IMR-90 (cell line): ENCODE measurements around the gene P2RX3. TPM values are rescaled to one million over a fixed set of nuclear protein-coding genes. Genes with fewer than 3 reads are reported as not detected.

Source experiments
- ATAC-seq: fragments of 200-7000 bp; cut with Tn5 transposase; 2 replicates; pipeline ENCODE4 v1.9.1; 2020; ENCODE audit warnings: low read depth, mild to moderate bottlenecking, moderate library complexity
- BruUV-seq: library from RNA; stranded (reverse); fragments of 400-500 nt; replicated peaks from 2 replicates; lab custom pipeline; 2021; lab: Mats Ljungman, UMichigan
- CTCF ChIA-PET: fragments of 300-600 bp; formaldehyde crosslinking; extraction: SDS; loops from one replicate; lab custom pipeline; 2021; ENCODE audit warnings: antibody characterized with exemption; lab: Yijun Ruan, JAX
- POLR2A ChIA-PET: fragments of 300-600 bp; sonication (Branson Sonifier 250); formaldehyde crosslinking; loops from one replicate; lab custom pipeline; 2022; ENCODE audit warnings: antibody characterized with exemption; ENCODE audit not compliant: unreplicated experiment; lab: Charles Lee
- DNase-seq: peaks from one replicate; pipeline ENCODE4 v3.0.0; 2013
- H2AFZ ChIP-seq: replicated peaks from 2 replicates; pipeline ENCODE3; 2013; ENCODE audit warnings: low read length, mild to moderate bottlenecking; ENCODE audit not compliant: poor library complexity
- H2AK5ac ChIP-seq: 2 replicates; pipeline ENCODE4 v1.6.1; 2013; ENCODE audit warnings: low read depth, low read length, inconsistent platforms
- H2AK9ac ChIP-seq: replicated peaks from 2 replicates; pipeline ENCODE3; 2013; ENCODE audit warnings: mild to moderate bottlenecking, low read depth, low read length, moderate library complexity; ENCODE audit not compliant: poor library complexity
- H2BK120ac ChIP-seq: 2 replicates; pipeline ENCODE4 v1.6.1; 2013; ENCODE audit warnings: low read depth, low read length, inconsistent platforms
- H2BK15ac ChIP-seq: 3 replicates; pipeline ENCODE4 v1.6.1; 2013; ENCODE audit warnings: low read depth, low read length, inconsistent platforms
- H2BK20ac ChIP-seq: 2 replicates; pipeline ENCODE4 v1.6.1; 2013; ENCODE audit warnings: low read depth, mild to moderate bottlenecking, inconsistent platforms, low read length, moderate library complexity
- H2BK5ac ChIP-seq: 2 replicates; pipeline ENCODE4 v1.6.1; 2013; ENCODE audit warnings: mild to moderate bottlenecking, low read depth, low read length, inconsistent platforms; ENCODE audit not compliant: poor library complexity, severe bottlenecking
- H3K14ac ChIP-seq: replicated peaks from 2 replicates; pipeline ENCODE4 v1.6.1; 2013; ENCODE audit warnings: low read depth, low read length, inconsistent platforms
- H3K18ac ChIP-seq: 2 replicates; pipeline ENCODE4 v1.6.1; 2013; ENCODE audit warnings: low read depth, low read length, control low read depth
- H3K23ac ChIP-seq: 2 replicates; pipeline ENCODE4 v1.6.1; 2013; ENCODE audit warnings: low read depth, low read length, inconsistent platforms
- H3K27ac ChIP-seq: 2 replicates; pipeline ENCODE4 v1.5.1; 2013; ENCODE audit warnings: mild to moderate bottlenecking, control low read depth, low read length; ENCODE audit not compliant: insufficient read depth
- H3K27me3 ChIP-seq: 2 replicates; pipeline ENCODE4 v1.6.1; 2013; ENCODE audit warnings: low read length; ENCODE audit not compliant: control insufficient read depth, insufficient read depth
- H3K36me3 ChIP-seq: 2 replicates; pipeline ENCODE4 v1.6.1; 2013; ENCODE audit warnings: low read length, mixed read lengths; ENCODE audit not compliant: control insufficient read depth, insufficient read depth
- H3K4ac ChIP-seq: 2 replicates; pipeline ENCODE4 v1.6.1; 2013; ENCODE audit warnings: low read depth, low read length, inconsistent platforms
- H3K4me1 ChIP-seq: 2 replicates; pipeline ENCODE4 v1.6.1; 2013; ENCODE audit warnings: low read length, mixed read lengths; ENCODE audit not compliant: control insufficient read depth, insufficient read depth
- H3K4me2 ChIP-seq: 2 replicates; pipeline ENCODE4 v1.6.1; 2013; ENCODE audit warnings: low read depth, mild to moderate bottlenecking, control low read depth, low read length, moderate library complexity
- H3K4me3 ChIP-seq: 2 replicates; pipeline ENCODE4 v1.5.1; 2013; ENCODE audit warnings: low read depth, mild to moderate bottlenecking, control low read depth, low read length, moderate library complexity; ENCODE audit not compliant: insufficient read depth
- H3K56ac ChIP-seq: 2 replicates; pipeline ENCODE4 v1.6.1; 2013; ENCODE audit warnings: low read length, inconsistent platforms; ENCODE audit not compliant: insufficient read depth; ENCODE audit errors: extremely low read depth
- H3K79me1 ChIP-seq, 2 experiments: 2 replicates each; pipeline ENCODE4 v1.6.1; 2013; ENCODE audit warnings: low read length in 2 of 2, inconsistent platforms in 1 of 2, low read depth in 1 of 2
- H3K9ac ChIP-seq: 2 replicates; pipeline ENCODE4 v1.6.1; 2013; ENCODE audit warnings: low read depth, low read length, control low read depth
- H3K9me1 ChIP-seq: 2 replicates; pipeline ENCODE4 v1.6.1; 2013; ENCODE audit warnings: low read length, inconsistent platforms; ENCODE audit not compliant: insufficient read depth
- H3K9me3 ChIP-seq: 2 replicates; pipeline ENCODE4 v1.6.1; 2013; ENCODE audit warnings: low read length; ENCODE audit not compliant: control insufficient read depth, insufficient read depth
- H4K20me1 ChIP-seq: 2 replicates; pipeline ENCODE4 v1.6.1; 2013; ENCODE audit warnings: low read length, inconsistent platforms; ENCODE audit not compliant: insufficient read depth
- H4K5ac ChIP-seq: 2 replicates; pipeline ENCODE4 v1.6.1; 2013; ENCODE audit warnings: mild to moderate bottlenecking, low read depth, low read length, control low read depth
- H4K8ac ChIP-seq, 2 experiments: 2 replicates each; pipeline ENCODE4 v1.6.1; 2013; ENCODE audit warnings: low read depth in 2 of 2, low read length in 2 of 2, control low read depth in 1 of 2, inconsistent platforms in 1 of 2
- H4K91ac ChIP-seq: 2 replicates; pipeline ENCODE4 v1.6.1; 2013; ENCODE audit warnings: low read depth, low read length, inconsistent platforms; ENCODE audit not compliant: insufficient read depth
- RAD21 ChIP-seq: IDR thresholded peaks from 2 replicates; pipeline ENCODE4 v1.6.1; 2012; ENCODE audit warnings: low read length, improper control_type of control experiment
- WGBS, 2 experiments: methylation state at CpG; one replicate each; pipeline versions ENCODE4 v1.1.5 to v1.1.7; 2013; ENCODE audit warnings: missing lambda C conversion rate in 2 of 2; ENCODE audit not compliant: insufficient read length in 1 of 2; ENCODE audit errors: extremely low coverage in 2 of 2; 5-methylcytosine and 5-hydroxymethylcytosine counted together
- dilution Hi-C: fragments of 300-500 bp; cut with HindIII; formaldehyde crosslinking; loops from one replicate; pipeline ENCODE4 v1.14.3; 2018; ENCODE audit warnings: low sequenced_read_pairs; ENCODE audit not compliant: unreplicated experiment
- in situ Hi-C: fragments of 300-500 bp; cut with MboI; formaldehyde crosslinking; loops from 3 replicates; pipeline ENCODE4 v1.14.3; 2019; ENCODE audit warnings: low sequenced_read_pairs, inconsistent platforms, mixed read lengths
- intact Hi-C: fragments of 100-400 bp; cut with micrococcal nuclease; formaldehyde crosslinking; loops from 2 replicates; pipeline ENCODE4 v1.10.0; 2022
- polyA plus RNA-seq, 3 experiments: library from polyadenylated mRNA; depleted of rRNA; stranded (reverse); fragments of >200 nt; gene quantifications; 2 replicates each; pipeline ENCODE4 v1.2.3, GENCODE V29; 2012; ENCODE audit warnings: low replicate concordance in 1 of 3
- total RNA-seq: library from RNA; depleted of rRNA; stranded (reverse); fragments of >200 nt; gene quantifications from 2 replicates; pipeline ENCODE4 v1.2.3, GENCODE V29; 2012

The P2RX3 gene
- total and polyA plus RNA-seq, 2 of the 4 experiments (the other 2 are of a cell fraction), result not detected

DNA sequence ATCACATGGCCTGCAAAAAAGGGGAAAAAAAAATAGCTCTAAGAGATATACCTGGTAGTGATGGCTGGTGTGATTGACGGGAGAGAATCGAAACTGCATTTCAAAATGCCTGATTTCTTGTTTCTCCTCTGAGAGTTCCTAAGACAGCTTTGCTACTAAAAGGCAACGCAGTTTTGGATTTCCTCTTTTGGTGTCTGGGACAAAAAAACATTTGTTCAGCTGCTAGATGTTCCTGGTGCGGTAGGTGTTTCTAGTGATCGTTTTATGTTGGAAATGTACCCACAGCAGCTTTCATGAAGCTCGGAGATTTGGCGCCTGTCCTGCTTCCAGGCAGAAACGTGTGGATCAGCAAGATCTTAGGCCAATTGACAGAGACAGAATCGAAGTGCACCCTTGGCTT, 18.1 kb downstream of the P2RX3 start:
- no peak overlapping the region for H2BK20ac ChIP-seq
- H3K36me3 ChIP-seq, result no peaks in the 10 kb centered on the region
- DNase-seq, result no peak
- CTCF ChIA-PET, result no interaction called here
- H3K14ac ChIP-seq, result no peak overlapping the region
- no peak for TF ChIP-seq RAD21
- no peak overlapping the region for H2AK9ac ChIP-seq
- H3K9me3 ChIP-seq, result peaks cover 1% of the 10 kb centered on the region; the same call in 1 of the 2 replicates
- no peak overlapping the region for H3K18ac ChIP-seq
- no peak for ATAC-seq
- H2BK15ac ChIP-seq, result no peak overlapping the region
- no peaks in the 10 kb centered on the region for H3K9me1 ChIP-seq
- POLR2A ChIA-PET, result no interaction called here
- H2AFZ ChIP-seq, result no peak overlapping the region
- H3K4me1 ChIP-seq, result no peaks in the 10 kb centered on the region
- no peak overlapping the region for H4K91ac ChIP-seq
- intact Hi-C loops (no loop called here), in situ Hi-C loops (loop anchor here (25.0 kb wide), 1 partner anchor 519 kb away; no protein-coding TSS in a partner anchor), dilution Hi-C loops (no loop called here)
- BruUV-seq, result no TSS peak
- H3K23ac ChIP-seq, result no peak overlapping the region
- H4K5ac ChIP-seq, result no peak overlapping the region
- H3K79me1 ChIP-seq, result no peaks in the 10 kb centered on the region
- no peak overlapping the region for H2BK5ac ChIP-seq
- WGBS, 2 experiments, result 70% methylated on average over 4 of the region's 9 CpGs; no CpG with 5 or more reads in 1 of the 2 experiments
- no peak overlapping the region for H4K8ac ChIP-seq
- H3K4me2 ChIP-seq, result no peak overlapping the region
- H2BK120ac ChIP-seq, result no peak overlapping the region
- peaks cover 38% of the 10 kb centered on the region for H3K27me3 ChIP-seq
- no peak overlapping the region for H3K4me3 ChIP-seq
- no peak overlapping the region for H3K56ac ChIP-seq
- no peak overlapping the region for H2AK5ac ChIP-seq
- H3K27ac ChIP-seq, result no peak overlapping the region
- H3K4ac ChIP-seq, result no peak overlapping the region
- H3K9ac ChIP-seq, result no peak overlapping the region
- H4K20me1 ChIP-seq, result no peaks in the 10 kb centered on the region
